Measurements from ENCODE around the gene NDUFS1. TPM values are rescaled to one million over a fixed set of nuclear protein-coding genes. Genes with fewer than 3 reads are reported as not detected.
"Not testable (repeated sequence)": the region's sequence is repeated elsewhere in the genome, so short reads cannot be mapped to it uniquely, and the experiment has no call there.

NDUFS1 gene
- total and polyA plus RNA-seq, 4 donors: 16.3 to 87.4 (median 60.5) TPM

DNA sequence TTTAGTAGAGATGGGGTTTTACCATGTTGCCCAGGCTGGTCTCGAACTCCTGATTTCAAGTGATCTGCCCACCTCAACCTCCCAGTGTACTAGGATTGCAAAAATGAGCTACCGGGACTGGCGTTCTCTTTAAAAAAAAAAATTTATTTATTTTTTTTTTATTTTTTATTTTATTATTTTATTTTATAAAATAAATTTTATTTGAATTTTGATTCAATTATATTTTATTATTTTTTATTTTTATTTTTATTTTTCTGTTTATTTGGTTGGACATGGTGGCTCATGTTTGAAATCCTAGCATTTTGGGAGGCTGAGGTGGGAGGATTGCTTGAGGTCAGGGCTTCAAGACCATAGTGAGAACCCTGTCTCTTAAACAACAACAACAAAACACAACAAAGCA lies 32.9 kb upstream of the NDUFS1 start:
- H3K36me3 ChIP-seq (ENCODE audit: control insufficient read depth in 4 of 4, insufficient read depth in 4 of 4, low read length in 4 of 4): no peaks in the 10 kb centered on the region
- TF ChIP-seq CTCF (IDR thresholded peaks at IDR 0.05; ENCODE audit: control extremely low read depth, extremely low read depth): no peak
- H3K27me3 ChIP-seq (ENCODE audit: control insufficient read depth in 3 of 3, insufficient read depth in 3 of 3, low read length in 2 of 3): peaks cover 0 to 4% (median 0%) of the 10 kb centered on the region in 3 donors
- no peak overlapping the region for H3K27ac ChIP-seq (ENCODE audit: low read depth in 1 of 2, low read length in 1 of 2)
- ATAC-seq (ENCODE audit: insufficient read depth, low FRiP score) (no peak), DNase-seq (no peak)
- H3K9ac ChIP-seq (ENCODE audit: insufficient read depth in 1 of 2, low read length in 2 of 2): no peak overlapping the region
- H3K4me3 ChIP-seq: no peak overlapping the region
- WGBS, 2 donors: 93 to 94% methylated on average over 3 of the region's 3 CpGs
- H3K9me3 ChIP-seq (ENCODE audit: control insufficient read depth in 4 of 4, insufficient read depth in 3 of 4, low read length in 3 of 4): no peaks in the 10 kb centered on the region
- no peaks in the 10 kb centered on the region for H3K4me1 ChIP-seq (ENCODE audit: control insufficient read depth in 5 of 5, insufficient read depth in 5 of 5, low read length in 5 of 5)

DNA sequence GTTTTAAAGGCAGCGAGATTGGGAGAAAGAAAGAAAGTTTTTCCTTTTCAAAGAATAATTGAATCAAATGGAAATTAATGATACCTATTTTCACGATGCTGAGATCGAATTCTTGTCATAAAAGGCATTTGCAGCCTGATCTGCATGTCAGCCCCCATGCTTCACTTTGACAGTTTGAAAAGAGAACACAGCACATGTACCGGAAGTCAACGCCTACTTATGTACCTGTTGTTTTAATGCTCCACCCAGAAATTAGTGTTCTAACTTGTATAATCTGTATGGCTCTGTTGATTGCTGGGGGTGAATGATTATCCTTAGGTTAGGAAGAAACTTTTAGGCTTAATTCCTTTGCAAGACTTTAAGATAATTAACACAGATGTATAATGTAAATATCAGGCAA lies 31.4 kb upstream of the NDUFS1 start:
- WGBS, 2 donors: 92 to 95% methylated on average over 5 of the region's 5 CpGs
- H3K9me3 ChIP-seq (ENCODE audit: control insufficient read depth in 4 of 4, insufficient read depth in 3 of 4, low read length in 3 of 4): no peaks in the 10 kb centered on the region
- no peak overlapping the region for H3K27ac ChIP-seq (ENCODE audit: low read depth in 1 of 2, low read length in 1 of 2)
- no peak for TF ChIP-seq CTCF (IDR thresholded peaks at IDR 0.05; ENCODE audit: control extremely low read depth, extremely low read depth)
- no peaks in the 10 kb centered on the region for H3K36me3 ChIP-seq (ENCODE audit: control insufficient read depth in 4 of 4, insufficient read depth in 4 of 4, low read length in 4 of 4)
- H3K9ac ChIP-seq (ENCODE audit: insufficient read depth in 1 of 2, low read length in 2 of 2): no peak overlapping the region
- ATAC-seq (ENCODE audit: insufficient read depth, low FRiP score) (no peak), DNase-seq (no peak)
- peaks cover 0 to 4% (median 0%) of the 10 kb centered on the region in 3 donors for H3K27me3 ChIP-seq (ENCODE audit: control insufficient read depth in 3 of 3, insufficient read depth in 3 of 3, low read length in 2 of 3)
- no peak overlapping the region for H3K4me3 ChIP-seq
- no peaks in the 10 kb centered on the region for H3K4me1 ChIP-seq (ENCODE audit: control insufficient read depth in 5 of 5, insufficient read depth in 5 of 5, low read length in 5 of 5)

DNA sequence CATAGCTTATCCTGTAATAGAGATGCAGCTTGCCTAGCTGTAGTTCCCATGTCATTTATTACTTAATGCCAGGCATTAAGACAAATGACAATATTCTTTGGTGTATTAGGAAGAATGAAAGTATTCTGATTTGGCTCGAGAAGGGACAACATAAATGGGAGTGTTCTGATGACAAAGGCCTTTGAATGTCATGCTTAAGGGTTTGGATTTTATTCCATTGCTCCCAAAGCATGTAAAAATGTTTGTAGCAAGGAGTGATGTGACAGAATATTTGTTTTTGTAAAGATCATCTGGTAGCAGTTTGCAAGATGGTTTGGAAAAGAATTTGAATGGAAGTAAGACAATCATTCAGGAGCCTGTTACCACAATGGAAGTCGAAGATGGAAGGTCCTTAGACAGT lies 30.9 kb upstream of the NDUFS1 start:
- no peaks in the 10 kb centered on the region for H3K36me3 ChIP-seq (ENCODE audit: control insufficient read depth in 4 of 4, insufficient read depth in 4 of 4, low read length in 4 of 4)
- TF ChIP-seq CTCF (IDR thresholded peaks at IDR 0.05; ENCODE audit: control extremely low read depth, extremely low read depth): no peak
- WGBS, 2 donors: 79 to 83% methylated on average over 2 of the region's 2 CpGs
- H3K9me3 ChIP-seq (ENCODE audit: control insufficient read depth in 4 of 4, insufficient read depth in 3 of 4, low read length in 3 of 4): no peaks in the 10 kb centered on the region
- H3K27ac ChIP-seq (ENCODE audit: low read depth in 1 of 2, low read length in 1 of 2): no peak overlapping the region
- no peak overlapping the region for H3K9ac ChIP-seq (ENCODE audit: insufficient read depth in 1 of 2, low read length in 2 of 2)
- ATAC-seq (ENCODE audit: insufficient read depth, low FRiP score): no peak
- peaks cover 0 to 4% (median 0%) of the 10 kb centered on the region in 3 donors for H3K27me3 ChIP-seq (ENCODE audit: control insufficient read depth in 3 of 3, insufficient read depth in 3 of 3, low read length in 2 of 3)
- no peak overlapping the region for H3K4me3 ChIP-seq
- DNase-seq: no peak
- no peaks in the 10 kb centered on the region for H3K4me1 ChIP-seq (ENCODE audit: control insufficient read depth in 5 of 5, insufficient read depth in 5 of 5, low read length in 5 of 5)

- H3K9ac ChIP-seq (ENCODE audit: insufficient read depth in 1 of 2, low read length in 2 of 2): no peak overlapping the region
- no peak for DNase-seq
- no peaks in the 10 kb centered on the region for H3K36me3 ChIP-seq (ENCODE audit: control insufficient read depth in 4 of 4, insufficient read depth in 4 of 4, low read length in 4 of 4)
- no peak overlapping the region for H3K27ac ChIP-seq (ENCODE audit: low read depth in 1 of 2, low read length in 1 of 2)
- TF ChIP-seq CTCF (IDR thresholded peaks at IDR 0.05; ENCODE audit: control extremely low read depth, extremely low read depth): no peak
- H3K4me1 ChIP-seq (ENCODE audit: control insufficient read depth in 5 of 5, insufficient read depth in 5 of 5, low read length in 5 of 5): no peaks in the 10 kb centered on the region
- peaks cover 0 to 4% (median 0%) of the 10 kb centered on the region in 3 donors for H3K27me3 ChIP-seq (ENCODE audit: control insufficient read depth in 3 of 3, insufficient read depth in 3 of 3, low read length in 2 of 3)
- no peak overlapping the region for H3K4me3 ChIP-seq
- H3K9me3 ChIP-seq (ENCODE audit: control insufficient read depth in 4 of 4, insufficient read depth in 3 of 4, low read length in 3 of 4): no peaks in the 10 kb centered on the region
- WGBS, 2 donors: 75 to 78% methylated on average over 3 of the region's 3 CpGs
- no peak for ATAC-seq (ENCODE audit: insufficient read depth, low FRiP score)
Observed at GRCh38 chr2:206189691-206190090, 30.4 kb upstream of the NDUFS1 start.

- ATAC-seq (ENCODE audit: insufficient read depth, low FRiP score); H3K4me1 ChIP-seq (ENCODE audit: control insufficient read depth in 5 of 5, insufficient read depth in 5 of 5, low read length in 5 of 5); H3K4me3 ChIP-seq; DNase-seq; H3K9ac ChIP-seq (ENCODE audit: insufficient read depth in 1 of 2, low read length in 2 of 2); H3K27ac ChIP-seq (ENCODE audit: low read depth in 1 of 2, low read length in 1 of 2); H3K36me3 ChIP-seq (ENCODE audit: control insufficient read depth in 4 of 4, insufficient read depth in 4 of 4, low read length in 4 of 4); H3K27me3 ChIP-seq (ENCODE audit: control insufficient read depth in 3 of 3, insufficient read depth in 3 of 3, low read length in 2 of 3); H3K9me3 ChIP-seq (ENCODE audit: control insufficient read depth in 4 of 4, insufficient read depth in 3 of 4, low read length in 3 of 4): not testable (repeated sequence)
- WGBS, 2 donors: 86 to 93% methylated on average over 6 of the region's 6 CpGs
Observed at GRCh38 chr2:206181526-206181925, 22.3 kb upstream of the NDUFS1 start.
